Measurements from ENCODE around the gene CAMKMT.

Gene CAMKMT

GRCh38 chr2:44676379-44676778 is 314.6 kb downstream of the CAMKMT start:
- no peaks in the 10 kb centered on the region for H3K36me3 ChIP-seq (ENCODE audit: insufficient read depth, low read length)
- H3K9me3 ChIP-seq (ENCODE audit: low read length), result no peaks in the 10 kb centered on the region
- no peak overlapping the region for H3K9ac ChIP-seq (ENCODE audit: low read length)
- no peak overlapping the region for H3K4me2 ChIP-seq (ENCODE audit: low read length)
- H3K4me1 ChIP-seq (ENCODE audit: insufficient read depth, low read length, severe bottlenecking), result peaks cover 16% of the 10 kb centered on the region
- H3K27me3 ChIP-seq (ENCODE audit: insufficient read depth, low read length), result no peaks in the 10 kb centered on the region
- TF ChIP-seq CTCF (IDR thresholded peaks at IDR 0.05; ENCODE audit: low read length) (no peak), EZH2 (IDR thresholded peaks at IDR 0.05; ENCODE audit: borderline replicate concordance, low read length) (no peak)
- H3K27ac ChIP-seq (ENCODE audit: low read depth, low read length, poor library complexity, severe bottlenecking), result no peak overlapping the region
- no peaks in the 10 kb centered on the region for H3K9me2 ChIP-seq (ENCODE audit: low read depth, low read length)
- H3F3A ChIP-seq (ENCODE audit: insufficient read depth, low read length), result no peaks in the 10 kb centered on the region
- H3K4me3 ChIP-seq (ENCODE audit: low read depth, low read length, poor library complexity, severe bottlenecking), result no peak overlapping the region
- H4K20me1 ChIP-seq (ENCODE audit: insufficient read depth, low read length), result no peaks in the 10 kb centered on the region
- H2AFZ ChIP-seq (ENCODE audit: low read length), result no peak overlapping the region
- H3K79me2 ChIP-seq (ENCODE audit: insufficient read depth, low read length), result no peaks in the 10 kb centered on the region

GRCh38 chr2:44679584-44679983 is 317.8 kb downstream of the CAMKMT start:
- Histone ChIP-seq H3K4me1 (ENCODE audit: insufficient read depth, low read length, severe bottlenecking) (peaks cover 13% of the 10 kb centered on the region), H3K9me3 (ENCODE audit: low read length) (no peaks in the 10 kb centered on the region), H4K20me1 (ENCODE audit: insufficient read depth, low read length) (no peaks in the 10 kb centered on the region), H3K79me2 (ENCODE audit: insufficient read depth, low read length) (no peaks in the 10 kb centered on the region), H3K9ac (ENCODE audit: low read length) (no peak overlapping the region), H3K27ac (ENCODE audit: low read depth, low read length, poor library complexity, severe bottlenecking) (no peak overlapping the region), H3K4me3 (ENCODE audit: low read depth, low read length, poor library complexity, severe bottlenecking) (no peak overlapping the region), H3K27me3 (ENCODE audit: insufficient read depth, low read length) (no peaks in the 10 kb centered on the region), H3K9me2 (ENCODE audit: low read depth, low read length) (no peaks in the 10 kb centered on the region), H3K4me2 (ENCODE audit: low read length) (no peak overlapping the region), H2AFZ (ENCODE audit: low read length) (no peak overlapping the region), H3K36me3 (ENCODE audit: insufficient read depth, low read length) (no peaks in the 10 kb centered on the region), H3F3A (ENCODE audit: insufficient read depth, low read length) (no peaks in the 10 kb centered on the region)
- TF ChIP-seq CTCF (IDR thresholded peaks at IDR 0.05; ENCODE audit: low read length) (no peak), EZH2 (IDR thresholded peaks at IDR 0.05; ENCODE audit: borderline replicate concordance, low read length) (no peak)

GRCh38 chr2:44679990-44680389 is 318.2 kb downstream of the CAMKMT start:
- Histone ChIP-seq H3K27ac (ENCODE audit: low read depth, low read length, poor library complexity, severe bottlenecking) (no peak overlapping the region), H3K4me2 (ENCODE audit: low read length) (no peak overlapping the region), H3K9me2 (ENCODE audit: low read depth, low read length) (no peaks in the 10 kb centered on the region), H3K27me3 (ENCODE audit: insufficient read depth, low read length) (no peaks in the 10 kb centered on the region), H3K9ac (ENCODE audit: low read length) (no peak overlapping the region), H4K20me1 (ENCODE audit: insufficient read depth, low read length) (no peaks in the 10 kb centered on the region), H3K36me3 (ENCODE audit: insufficient read depth, low read length) (no peaks in the 10 kb centered on the region), H3K79me2 (ENCODE audit: insufficient read depth, low read length) (no peaks in the 10 kb centered on the region), H3K9me3 (ENCODE audit: low read length) (no peaks in the 10 kb centered on the region), H3F3A (ENCODE audit: insufficient read depth, low read length) (no peaks in the 10 kb centered on the region), H3K4me3 (ENCODE audit: low read depth, low read length, poor library complexity, severe bottlenecking) (no peak overlapping the region), H2AFZ (ENCODE audit: low read length) (no peak overlapping the region), H3K4me1 (ENCODE audit: insufficient read depth, low read length, severe bottlenecking) (peaks cover 10% of the 10 kb centered on the region)
- TF ChIP-seq CTCF (IDR thresholded peaks at IDR 0.05; ENCODE audit: low read length) (no peak), EZH2 (IDR thresholded peaks at IDR 0.05; ENCODE audit: borderline replicate concordance, low read length) (no peak)
